H9 (cell line): ENCODE measurements around the gene TMEM117. TPM values are rescaled to one million over a fixed set of nuclear protein-coding genes. Genes with fewer than 3 reads are reported as not detected.

Experiments used
- DNase-seq: peaks from one replicate; pipeline ENCODE4 v3.0.0-alpha.2; 2017
- H2AFZ ChIP-seq: one replicate; pipeline ENCODE4 v1.6.1; 2013; ENCODE audit warnings: mild to moderate bottlenecking, low read length, control low read depth, moderate library complexity
- H2AK5ac ChIP-seq: 2 replicates; pipeline ENCODE4 v1.6.1; 2013; ENCODE audit warnings: low read length, control low read depth, mixed read lengths; ENCODE audit not compliant: insufficient read length
- H2BK120ac ChIP-seq: one replicate; pipeline ENCODE4 v1.6.1; 2013; ENCODE audit warnings: low read depth, mild to moderate bottlenecking, low read length, control low read depth, inconsistent platforms; ENCODE audit not compliant: poor library complexity, severe bottlenecking
- H2BK12ac ChIP-seq: 2 replicates; pipeline ENCODE4 v1.6.1; 2013; ENCODE audit warnings: low read length, control low read depth, mixed read lengths, low read depth; ENCODE audit not compliant: insufficient read length
- H2BK15ac ChIP-seq: 2 replicates; pipeline ENCODE4 v1.6.1; 2013; ENCODE audit warnings: low read depth, low read length, control low read depth
- H2BK20ac ChIP-seq: one replicate; pipeline ENCODE4 v1.6.1; 2013; ENCODE audit warnings: low read depth, mild to moderate bottlenecking, low read length, control low read depth, inconsistent platforms; ENCODE audit not compliant: poor library complexity, severe bottlenecking
- H2BK5ac ChIP-seq: 2 replicates; pipeline ENCODE4 v1.6.1; 2013; ENCODE audit warnings: low read length, control low read depth, mixed read lengths; ENCODE audit not compliant: insufficient read length
- H3K14ac ChIP-seq: 2 replicates; pipeline ENCODE4 v1.6.1; 2013; ENCODE audit warnings: low read length, control low read depth; ENCODE audit not compliant: insufficient read depth
- H3K18ac ChIP-seq: 2 replicates; pipeline ENCODE4 v1.6.1; 2013; ENCODE audit warnings: low read depth, mild to moderate bottlenecking, mixed read lengths, low read length, control low read depth; ENCODE audit not compliant: insufficient read length
- H3K23ac ChIP-seq: 2 replicates; pipeline ENCODE4 v1.6.1; 2013; ENCODE audit warnings: low read length, control low read depth, mixed read lengths, low read depth; ENCODE audit not compliant: insufficient read length
- H3K23me2 ChIP-seq: 2 replicates; pipeline ENCODE4 v1.6.1; 2013; ENCODE audit warnings: low read depth, mild to moderate bottlenecking, mixed read lengths, low read length, control low read depth; ENCODE audit not compliant: insufficient read length, poor library complexity, severe bottlenecking
- H3K27ac ChIP-seq: 2 replicates; pipeline ENCODE4 v1.5.1; 2013; ENCODE audit warnings: low read length, control low read depth, mixed read lengths, low read depth; ENCODE audit not compliant: insufficient read length
- H3K27me3 ChIP-seq: 2 replicates; pipeline ENCODE4 v1.6.1; 2013; ENCODE audit warnings: low read length, control low read depth, inconsistent platforms; ENCODE audit not compliant: insufficient read depth
- H3K4ac ChIP-seq: 2 replicates; pipeline ENCODE4 v1.6.1; 2013; ENCODE audit warnings: low read depth, mild to moderate bottlenecking, control low read depth, inconsistent platforms, low read length, moderate library complexity
- H3K4me1 ChIP-seq: 2 replicates; pipeline ENCODE4 v1.6.1; 2013; ENCODE audit warnings: low read length, control low read depth, inconsistent platforms; ENCODE audit not compliant: insufficient read depth
- H3K4me2 ChIP-seq: 2 replicates; pipeline ENCODE4 v1.6.1; 2013; ENCODE audit warnings: low read length, control low read depth, mixed read lengths; ENCODE audit not compliant: insufficient read length, insufficient read depth
- H3K56ac ChIP-seq: 2 replicates; pipeline ENCODE4 v1.6.1; 2013; ENCODE audit warnings: low read depth, mild to moderate bottlenecking, mixed read lengths, low read length, control low read depth; ENCODE audit not compliant: insufficient read length
- H3K79me1 ChIP-seq: 2 replicates; pipeline ENCODE4 v1.6.1; 2013; ENCODE audit warnings: low read depth, mild to moderate bottlenecking, moderate library complexity, low read length, control low read depth, inconsistent platforms; ENCODE audit not compliant: insufficient read depth, poor library complexity, severe bottlenecking
- H3K79me2 ChIP-seq: 2 replicates; pipeline ENCODE4 v1.6.1; 2013; ENCODE audit warnings: low read length, control low read depth, inconsistent platforms; ENCODE audit not compliant: insufficient read depth
- H3K9ac ChIP-seq: 2 replicates; pipeline ENCODE4 v1.6.1; 2013; ENCODE audit warnings: low read length, control low read depth, mixed read lengths; ENCODE audit not compliant: insufficient read length; ENCODE audit errors: extremely low read depth
- H3K9me3 ChIP-seq: one replicate; pipeline ENCODE4 v1.6.1; 2013; ENCODE audit warnings: low read depth, low read length, inconsistent platforms; ENCODE audit not compliant: control insufficient read depth
- H3T11ph ChIP-seq: one replicate; pipeline ENCODE4 v1.6.1; 2013; ENCODE audit warnings: mild to moderate bottlenecking, low read length, control low read depth, inconsistent platforms
- H4K20me1 ChIP-seq: one replicate; pipeline ENCODE4 v1.6.1; 2013; ENCODE audit not compliant: control insufficient read depth, insufficient read length, insufficient read depth
- H4K5ac ChIP-seq: 2 replicates; pipeline ENCODE4 v1.6.1; 2013; ENCODE audit warnings: low read depth, mild to moderate bottlenecking, mixed read lengths, low read length, control low read depth; ENCODE audit not compliant: insufficient read length
- H4K8ac ChIP-seq: replicated peaks from 2 replicates; pipeline ENCODE4 v1.6.1; 2013; ENCODE audit warnings: low read length, control low read depth, mixed read lengths, low read depth; ENCODE audit not compliant: insufficient read length
- H4K91ac ChIP-seq: 2 replicates; pipeline ENCODE4 v1.6.1; 2013; ENCODE audit warnings: low read depth, mild to moderate bottlenecking, moderate library complexity, mixed read lengths, low read length, control low read depth; ENCODE audit not compliant: insufficient read length
- H3K27ac Mint-ChIP-seq, 3 experiments: 2 replicates in 2 of 3; 3 replicates in 1 of 3; pipeline ENCODE4 v1.8.0; 2020 to 2021; ENCODE audit warnings: mixed read lengths in 3 of 3, mild to moderate bottlenecking in 1 of 3, moderate library complexity in 1 of 3
- H3K27me3 Mint-ChIP-seq: 2 replicates; pipeline ENCODE4 v1.8.0; 2021; ENCODE audit warnings: low read depth, mild to moderate bottlenecking, moderate library complexity, mixed read lengths
- H3K36me3 Mint-ChIP-seq, 3 experiments: 2 replicates in 2 of 3; 3 replicates in 1 of 3; pipeline ENCODE4 v1.8.0; 2020 to 2021; ENCODE audit warnings: low read depth in 3 of 3, mixed read lengths in 3 of 3; ENCODE audit not compliant: insufficient read depth in 1 of 3
- H3K4me1 Mint-ChIP-seq, 2 experiments: 2 replicates each; pipeline ENCODE4 v1.8.0; 2020; ENCODE audit warnings: mixed read lengths in 2 of 2
- H3K4me3 Mint-ChIP-seq, 2 experiments: 2 replicates in 1 of 2; 3 replicates in 1 of 2; pipeline ENCODE4 v1.8.0; 2020 to 2021; ENCODE audit warnings: mild to moderate bottlenecking in 2 of 2, mixed read lengths in 2 of 2, moderate library complexity in 1 of 2
- H3K9me3 Mint-ChIP-seq, 2 experiments: 2 replicates in 1 of 2; 3 replicates in 1 of 2; pipeline ENCODE4 v1.8.0; 2020; ENCODE audit warnings: mild to moderate bottlenecking in 2 of 2, mixed read lengths in 2 of 2, moderate library complexity in 1 of 2
- CTCF ChIP-seq: fragments of 200-600 bp; sonication (generic); conservative IDR thresholded peaks from 3 replicates; pipeline ENCODE4 v1.8.0; 2021; ENCODE audit warnings: antibody characterized with exemption, mild to moderate bottlenecking
- WGBS: extraction: QIAGEN DNeasy Blood & Tissue Kit; methylation state at CpG from one replicate; pipeline ENCODE4 v1.1.7; 2013; ENCODE audit warnings: missing lambda C conversion rate, low lambda C conversion rate, mixed read lengths; ENCODE audit not compliant: insufficient read length; ENCODE audit errors: extremely low coverage; 5-methylcytosine and 5-hydroxymethylcytosine counted together
- total RNA-seq: library from RNA; stranded (reverse); gene quantifications from 2 replicates; pipeline ENCODE4 v1.2.1, GENCODE V29; 2021

TMEM117 gene
- total RNA-seq, 1 experiment from 2014 or later = 1.7 TPM

DNA sequence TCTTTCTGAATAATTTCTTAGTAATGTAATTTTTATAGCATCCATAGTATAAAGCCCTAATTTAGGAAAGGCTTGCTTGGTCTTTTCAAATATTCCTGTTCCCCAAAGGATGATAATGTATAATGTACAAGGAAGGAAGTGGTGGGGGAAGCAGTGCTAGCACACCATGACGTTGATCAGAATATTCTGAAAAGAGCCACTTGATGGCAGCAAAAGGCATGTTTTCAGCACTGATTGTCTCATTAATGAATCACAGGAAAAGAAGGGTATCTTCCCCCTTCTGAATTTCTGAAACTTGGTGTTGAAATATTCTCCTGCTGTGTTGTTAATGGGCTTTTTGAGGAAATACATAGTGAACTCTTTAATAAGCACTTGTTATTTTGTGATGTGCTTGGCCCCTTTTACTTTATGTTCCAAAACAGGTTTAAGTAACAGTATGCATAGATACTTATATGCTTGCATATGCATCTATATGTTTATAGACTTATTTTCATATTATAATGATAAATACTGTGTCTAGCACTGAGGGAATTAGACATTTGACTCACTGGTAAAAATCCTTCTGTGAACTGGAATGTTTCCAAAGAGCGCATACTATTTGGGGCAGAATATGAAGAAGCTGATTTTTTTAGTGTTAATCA, 122.0 kb downstream of the TMEM117 start:
- no peak for DNase-seq
- Histone ChIP-seq H2AFZ (no peak overlapping the region), H3K23me2 (no peaks in the 10 kb centered on the region), H2BK12ac (no peak overlapping the region), H3T11ph (no peak overlapping the region), H2BK120ac (no peak overlapping the region), H2BK20ac (no peak overlapping the region), H3K4me1 (no peaks in the 10 kb centered on the region), H3K4me2 (no peak overlapping the region), H3K9me3 (no peaks in the 10 kb centered on the region), H4K8ac (no peak overlapping the region), H3K27me3 (no peaks in the 10 kb centered on the region), H3K79me1 (no peaks in the 10 kb centered on the region), H2AK5ac (no peak overlapping the region), H3K56ac (no peak overlapping the region), H3K4ac (no peak overlapping the region), H4K91ac (no peak overlapping the region), H3K27ac (no peak overlapping the region), H4K5ac (no peak overlapping the region), H3K23ac (no peak overlapping the region), H3K18ac (no peak overlapping the region), H3K79me2 (no peaks in the 10 kb centered on the region), H2BK15ac (no peak overlapping the region), H4K20me1 (no peaks in the 10 kb centered on the region), H2BK5ac (no peak overlapping the region), H3K14ac (no peak overlapping the region), H3K9ac (no peak overlapping the region)
- Mint-ChIP-seq H3K4me3 (no peak overlapping the region), H3K4me1 (peaks cover 5 to 8% of the 10 kb centered on the region in 2 experiments), H3K27ac (no peak overlapping the region), H3K36me3 (peaks cover 0 to 5% (median 0%) of the 10 kb centered on the region in 3 experiments; a peak in 1 of 7 replicates), H3K27me3 (no peaks in the 10 kb centered on the region; the same call in 1 of the 2 replicates), H3K9me3 (peaks cover 0 to 4% of the 10 kb centered on the region in 2 experiments; a peak in 3 of 5 replicates)
- no CpG with 5 or more reads among the region's 2 CpGs for WGBS
- peak; percentile 70 for TF ChIP-seq CTCF
